HG02970 (cell line): Measurements from ENCODE around the gene NR2C2AP.

ENCODE experiments used
- ATAC-seq: cut with Tn5 transposase; IDR thresholded peaks from one replicate; pipeline ENCODE4 v1.9.1; 2021; ENCODE audit warnings: mild to moderate bottlenecking, moderate library complexity, moderate number of reproducible peaks; ENCODE audit not compliant: unreplicated experiment, low FRiP score

NR2C2AP gene

GRCh38 chr19:19154768-19155494, 48.3 kb downstream of the NR2C2AP start:
- no peak for ATAC-seq

GRCh38 chr19:19152668-19153384, 50.4 kb downstream of the NR2C2AP start:
- ATAC-seq: no peak

GRCh38 chr19:19151418-19151817, 51.8 kb downstream of the NR2C2AP start:
- no peak for ATAC-seq
